IPS-20b (cell line): Measurements from ENCODE around the gene RANBP9.
A peak's percentile ranks its signal among the peaks of the same experiment; 100 is the strongest.

ENCODE experiments used
- H3K27ac ChIP-seq: one replicate; pipeline ENCODE4 v1.5.1; 2013; ENCODE audit warnings: low read length
- H3K27me3 ChIP-seq: 2 replicates; pipeline ENCODE4 v1.6.1; 2013; ENCODE audit warnings: mild to moderate bottlenecking, low read length, inconsistent platforms; ENCODE audit not compliant: insufficient read depth
- H3K36me3 ChIP-seq: 2 replicates; pipeline ENCODE4 v1.6.1; 2013; ENCODE audit warnings: low read depth, mild to moderate bottlenecking, inconsistent platforms, low read length, moderate library complexity; ENCODE audit not compliant: insufficient read depth
- H3K4me1 ChIP-seq: 2 replicates; pipeline ENCODE4 v1.6.1; 2013; ENCODE audit warnings: mild to moderate bottlenecking, control low read depth, inconsistent platforms, low read length, moderate library complexity; ENCODE audit not compliant: insufficient read depth
- H3K4me3 ChIP-seq: 2 replicates; pipeline ENCODE4 v1.5.1; 2013; ENCODE audit warnings: mild to moderate bottlenecking, low read length, inconsistent platforms
- H3K9ac ChIP-seq: 2 replicates; pipeline ENCODE4 v1.6.1; 2013; ENCODE audit warnings: low read depth, mild to moderate bottlenecking, inconsistent platforms, low read length, moderate library complexity
- H3K9me3 ChIP-seq: 2 replicates; pipeline ENCODE4 v1.6.1; 2013; ENCODE audit warnings: mild to moderate bottlenecking, low read depth, low read length, inconsistent platforms; ENCODE audit not compliant: insufficient read depth

Gene RANBP9

GRCh38 chr6:13572951-13573654 is 138.5 kb downstream of the RANBP9 start:
- peak overlapping the region; percentile 95 for H3K4me3 ChIP-seq

GRCh38 chr6:13572240-13572639 is 139.4 kb downstream of the RANBP9 start:
- Histone ChIP-seq H3K27ac (no peak overlapping the region), H3K9ac (no peak overlapping the region), H3K9me3 (no peaks in the 10 kb centered on the region), H3K27me3 (no peaks in the 10 kb centered on the region), H3K4me3 (no peak overlapping the region), H3K36me3 (no peaks in the 10 kb centered on the region), H3K4me1 (peaks cover 7% of the 10 kb centered on the region)

More at GRCh38 chr6:13572951-13573654, 138.5 kb downstream of the RANBP9 start:
- Histone ChIP-seq H3K9me3 (no peaks in the 10 kb centered on the region), H3K36me3 (no peaks in the 10 kb centered on the region), H3K4me1 (peaks cover 7% of the 10 kb centered on the region), H3K9ac (peak overlapping the region; percentile 97; the same call in 1 of the 2 replicates), H3K27me3 (no peaks in the 10 kb centered on the region), H3K27ac (peak overlapping the region; percentile 92)
